Right lobe of liver (tissue), 4 donors: ENCODE results near the gene ARIH2.

Source experiments
- CTCF ChIP-seq, 4 donors: fragments of 200-600 bp in 3 of 4; fragments of 450-650 bp in 1 of 4; IDR thresholded peaks; one replicate each; pipeline versions ENCODE4 v1.5.1 to v1.8.0; 2016 to 2022; ENCODE audit warnings: antibody characterized with exemption in 4 of 4, mild to moderate bottlenecking in 2 of 4
- POLR2A ChIP-seq: fragments of 450-650 bp; IDR thresholded peaks from one replicate; pipeline ENCODE4 v1.6.1; 2017; ENCODE audit warnings: antibody characterized with exemption, mild to moderate bottlenecking
- donor health status: DM: no; HTN: no; CAD: no.
- donor health status: DM: no; HTN: no; CAD: no.
- donor health status: DM: no; HTN: yes; CAD: no.

DNA sequence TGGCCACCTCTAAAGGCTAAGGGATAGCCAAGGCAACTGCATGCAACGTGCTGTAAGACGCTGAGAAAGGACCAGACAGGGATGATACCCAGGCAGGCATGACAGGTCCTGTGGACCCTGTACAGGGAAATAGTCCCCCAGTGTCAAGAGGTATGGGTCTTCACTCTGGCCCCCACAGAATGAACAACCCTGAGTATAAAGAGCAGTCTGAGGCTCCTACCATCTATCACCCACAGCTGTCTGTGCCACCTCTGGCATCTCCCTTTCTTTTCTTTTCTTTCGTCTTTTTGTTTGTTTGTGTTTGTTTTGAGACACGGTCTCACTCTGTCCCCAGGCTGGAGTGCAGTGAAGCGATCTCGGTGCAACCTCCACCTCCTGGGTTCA, 38.7 kb upstream of the ARIH2 start:
- TF ChIP-seq CTCF (IDR thresholded peaks at IDR 0.05): no peak
- no peak for TF ChIP-seq POLR2A
